Measurements from ENCODE around the gene TMEM25. TPM values are rescaled to one million over a fixed set of nuclear protein-coding genes. Genes with fewer than 3 reads are reported as not detected.
A peak's percentile ranks its signal among the peaks of the same experiment; 100 is the strongest.

Gene TMEM25
- total and polyA plus RNA-seq, 2 of the 13 experiments (the other 11 are each of a cell fraction or from before 2014, with no cell fraction given) = 7.5 to 17.2 TPM

GRCh38 chr11:118533769-118534729 is 3.1 kb downstream of the TMEM25 start (continued):
- TF ChIP-seq CTCF (CRISPR knock-in tag; IDR thresholded peaks at IDR 0.05) = peak; percentile 68
- TF ChIP-seq SRSF9 (IDR thresholded peaks at IDR 0.05; ENCODE audit: borderline replicate concordance, insufficient read depth, low read depth, low read length, poor library complexity, severe bottlenecking) = no peak
- no peak for TF ChIP-seq HNRNPLL (IDR thresholded peaks at IDR 0.05; ENCODE audit: low read depth, low read length, poor library complexity, severe bottlenecking)
- no peak for TF ChIP-seq ZNF143 (CRISPR knock-in tag; IDR thresholded peaks at IDR 0.05)
- no peak for TF ChIP-seq CCAR2 (optimal IDR thresholded peaks at IDR 0.05; ENCODE audit: low read depth, low read length)
- no peak for TF ChIP-seq RXRB (CRISPR knock-in tag; IDR thresholded peaks at IDR 0.05; ENCODE audit: borderline replicate concordance)
- no peak for TF ChIP-seq ZBTB1 (CRISPR knock-in tag; IDR thresholded peaks at IDR 0.05; ENCODE audit: borderline replicate concordance)
- no peak for TF ChIP-seq U2AF2 (IDR thresholded peaks at IDR 0.05; ENCODE audit: low read depth, low read length)
- TF ChIP-seq MLXIP (CRISPR knock-in tag; IDR thresholded peaks at IDR 0.05; ENCODE audit: borderline replicate concordance) = no peak
- no peak for TF ChIP-seq SNAI1 (CRISPR knock-in tag; IDR thresholded peaks at IDR 0.05; ENCODE audit: borderline replicate concordance)
- TF ChIP-seq ZHX2 (IDR thresholded peaks at IDR 0.05; ENCODE audit: low read depth) = no peak
- TF ChIP-seq ZHX2 (CRISPR knock-in tag; IDR thresholded peaks at IDR 0.05; ENCODE audit: borderline replicate concordance) = no peak
- peak; percentile 13; the same call in 1 of the 2 replicates for TF ChIP-seq MAX (IDR thresholded peaks at IDR 0.05)
- no peak for TF ChIP-seq HOMEZ (CRISPR knock-in tag; IDR thresholded peaks at IDR 0.05; ENCODE audit: low read depth)

Measured in HepG2 (cell line).